ENCODE measurements around the gene GALNT10. TPM values are rescaled to one million over a fixed set of nuclear protein-coding genes. Genes with fewer than 3 reads are reported as not detected.

Gene GALNT10
- total RNA-seq, 1 donor from 2014 or later = 93.8 TPM

DNA sequence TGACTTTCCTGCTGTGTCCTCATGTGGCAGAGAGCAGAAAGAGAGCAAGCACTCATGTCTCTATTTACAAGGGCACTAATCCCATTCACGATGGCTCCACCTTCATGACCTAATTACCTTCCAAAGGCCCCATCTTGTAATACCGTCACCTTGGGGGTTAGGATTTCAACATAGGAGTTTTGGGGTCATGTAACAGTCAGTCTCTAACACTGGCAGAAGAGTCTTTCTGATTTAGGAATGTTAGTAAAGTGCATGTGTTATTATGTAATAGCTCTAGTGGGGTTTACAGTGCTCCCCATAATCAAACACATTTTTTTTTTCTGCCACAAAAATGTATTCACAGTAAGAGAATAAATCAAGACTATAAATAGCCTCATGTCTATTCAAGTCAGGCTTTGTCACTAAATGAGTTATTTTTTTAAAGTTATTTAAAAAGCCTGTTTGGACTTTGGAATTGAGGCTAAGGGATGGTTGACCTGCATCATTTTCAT lies 19.1 kb downstream of the GALNT10 start:
- H3K4me3 ChIP-seq = no peak overlapping the region
- TF ChIP-seq, protein P1, sequence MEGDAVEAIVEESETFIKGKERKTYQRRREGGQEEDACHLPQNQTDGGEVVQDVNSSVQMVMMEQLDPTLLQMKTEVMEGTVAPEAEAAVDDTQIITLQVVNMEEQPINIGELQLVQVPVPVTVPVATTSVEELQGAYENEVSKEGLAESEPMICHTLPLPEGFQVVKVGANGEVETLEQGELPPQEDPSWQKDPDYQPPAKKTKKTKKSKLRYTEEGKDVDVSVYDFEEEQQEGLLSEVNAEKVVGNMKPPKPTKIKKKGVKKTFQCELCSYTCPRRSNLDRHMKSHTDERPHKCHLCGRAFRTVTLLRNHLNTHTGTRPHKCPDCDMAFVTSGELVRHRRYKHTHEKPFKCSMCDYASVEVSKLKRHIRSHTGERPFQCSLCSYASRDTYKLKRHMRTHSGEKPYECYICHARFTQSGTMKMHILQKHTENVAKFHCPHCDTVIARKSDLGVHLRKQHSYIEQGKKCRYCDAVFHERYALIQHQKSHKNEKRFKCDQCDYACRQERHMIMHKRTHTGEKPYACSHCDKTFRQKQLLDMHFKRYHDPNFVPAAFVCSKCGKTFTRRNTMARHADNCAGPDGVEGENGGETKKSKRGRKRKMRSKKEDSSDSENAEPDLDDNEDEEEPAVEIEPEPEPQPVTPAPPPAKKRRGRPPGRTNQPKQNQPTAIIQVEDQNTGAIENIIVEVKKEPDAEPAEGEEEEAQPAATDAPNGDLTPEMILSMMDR (IDR thresholded peaks at IDR 0.05) = no peak
- H3K4me1 ChIP-seq = no peaks in the 10 kb centered on the region
- H3K27me3 ChIP-seq = no peaks in the 10 kb centered on the region
- intact Hi-C loops (cut with DNase I) = loop anchor here (10.0 kb wide), 1 partner anchor 195 kb away; no protein-coding TSS in a partner anchor
- no peaks in the 10 kb centered on the region for H3K9me3 ChIP-seq
- no peak overlapping the region for H3K27ac ChIP-seq
- H3K36me3 ChIP-seq = peaks cover 3% of the 10 kb centered on the region
- ATAC-seq = no peak
- DNase-seq = no peak

DNA sequence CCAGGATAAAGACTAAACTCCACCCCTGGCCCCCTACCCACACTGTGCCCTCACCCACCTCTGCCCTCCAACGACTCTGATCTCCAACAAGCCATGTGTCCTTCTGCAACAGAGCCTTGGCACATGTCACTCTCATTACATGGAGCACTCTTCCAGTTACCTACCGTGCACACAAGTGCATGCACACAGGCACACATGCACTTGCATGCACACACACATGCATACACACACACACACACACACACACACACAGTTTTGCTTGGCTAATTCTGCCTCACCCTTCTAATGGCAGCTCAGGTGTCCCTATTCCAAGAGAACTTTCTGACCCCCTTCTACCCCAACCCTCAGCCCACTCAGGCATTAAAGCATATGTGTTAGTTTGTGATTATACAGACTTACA lies 19.6 kb downstream of the GALNT10 start:
- ATAC-seq (no peak), DNase-seq (no peak)
- intact Hi-C loops (cut with DNase I) = no loop called here

DNA sequence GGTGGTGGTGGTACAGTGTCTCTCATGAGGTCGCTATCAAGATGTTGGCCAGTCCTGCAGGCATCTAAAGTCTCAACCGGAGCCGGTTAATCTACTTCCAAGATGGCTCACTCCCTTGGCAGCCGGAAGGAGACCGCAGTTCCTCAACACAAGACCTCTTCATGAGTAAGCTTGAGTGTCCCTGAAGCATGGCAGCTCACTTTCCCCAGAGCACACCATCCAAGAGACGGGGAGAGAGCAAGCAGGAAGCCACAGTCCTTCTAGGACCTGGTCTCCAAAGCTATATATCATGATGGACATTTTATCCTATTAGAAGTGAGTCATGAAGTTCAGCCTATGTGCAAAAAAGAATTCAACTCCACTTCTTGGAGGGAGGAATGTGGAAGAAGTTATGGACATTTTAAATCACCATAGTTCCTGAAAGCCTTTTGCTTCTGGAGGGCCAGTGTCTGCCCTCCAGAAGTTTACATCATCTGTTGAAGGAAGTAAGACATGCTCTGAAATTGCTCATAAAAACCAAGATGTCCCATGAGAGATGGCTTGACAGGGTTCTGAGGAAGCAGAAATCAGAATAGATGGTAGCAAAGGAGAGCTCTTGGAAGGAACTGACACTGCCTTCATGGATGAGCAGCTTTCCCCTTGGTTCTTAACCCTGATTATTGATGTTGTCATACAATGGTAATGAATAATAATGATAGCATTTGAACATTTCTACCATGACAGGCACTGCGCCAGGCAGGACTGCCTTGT lies 21.3 kb downstream of the GALNT10 start:
- H3K27me3 ChIP-seq = no peaks in the 10 kb centered on the region
- TF ChIP-seq, protein P1 (IDR thresholded peaks at IDR 0.05) = no peak
- no peaks in the 10 kb centered on the region for H3K9me3 ChIP-seq
- intact Hi-C loops (cut with DNase I) = no loop called here
- no peak for ATAC-seq
- H3K4me3 ChIP-seq = no peak overlapping the region
- no peak overlapping the region for H3K27ac ChIP-seq
- DNase-seq = no peak
- no peaks in the 10 kb centered on the region for H3K4me1 ChIP-seq
- no peaks in the 10 kb centered on the region for H3K36me3 ChIP-seq

More for the DNA sequence above, 19.6 kb downstream of the GALNT10 start:
- Histone ChIP-seq H3K9me3 (no peaks in the 10 kb centered on the region), H3K27ac (no peak overlapping the region), H3K27me3 (no peaks in the 10 kb centered on the region), H3K4me1 (no peaks in the 10 kb centered on the region), H3K36me3 (no peaks in the 10 kb centered on the region), H3K4me3 (no peak overlapping the region)
- TF ChIP-seq, protein P1 (IDR thresholded peaks at IDR 0.05) = no peak

DNA sequence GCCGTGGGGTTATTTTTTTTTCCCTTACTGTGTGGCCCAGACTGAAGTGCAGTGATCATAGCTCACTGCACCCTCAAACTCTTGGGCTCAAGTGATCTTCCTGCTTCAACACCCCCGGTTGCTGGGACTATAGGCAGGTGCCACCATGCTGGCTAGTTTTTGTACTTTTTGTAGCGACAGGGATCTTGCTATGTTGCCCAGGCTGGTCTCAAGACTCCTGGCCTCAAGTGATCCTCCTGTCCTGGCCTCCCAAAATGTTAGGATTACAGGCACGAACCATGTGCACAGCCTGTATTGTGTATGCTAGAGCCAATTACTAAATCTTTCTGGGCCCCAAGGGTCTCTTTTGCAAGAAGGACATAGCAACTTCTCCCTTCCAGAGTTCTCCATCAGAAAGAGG lies 23.1 kb downstream of the GALNT10 start:
- no peaks in the 10 kb centered on the region for H3K36me3 ChIP-seq
- no peak overlapping the region for H3K27ac ChIP-seq
- no peaks in the 10 kb centered on the region for H3K9me3 ChIP-seq
- H3K27me3 ChIP-seq = no peaks in the 10 kb centered on the region
- no peaks in the 10 kb centered on the region for H3K4me1 ChIP-seq
- TF ChIP-seq, protein P1 (IDR thresholded peaks at IDR 0.05) = no peak
- intact Hi-C loops (cut with DNase I) = no loop called here
- DNase-seq (no peak), ATAC-seq (no peak)
- H3K4me3 ChIP-seq = no peak overlapping the region

DNA sequence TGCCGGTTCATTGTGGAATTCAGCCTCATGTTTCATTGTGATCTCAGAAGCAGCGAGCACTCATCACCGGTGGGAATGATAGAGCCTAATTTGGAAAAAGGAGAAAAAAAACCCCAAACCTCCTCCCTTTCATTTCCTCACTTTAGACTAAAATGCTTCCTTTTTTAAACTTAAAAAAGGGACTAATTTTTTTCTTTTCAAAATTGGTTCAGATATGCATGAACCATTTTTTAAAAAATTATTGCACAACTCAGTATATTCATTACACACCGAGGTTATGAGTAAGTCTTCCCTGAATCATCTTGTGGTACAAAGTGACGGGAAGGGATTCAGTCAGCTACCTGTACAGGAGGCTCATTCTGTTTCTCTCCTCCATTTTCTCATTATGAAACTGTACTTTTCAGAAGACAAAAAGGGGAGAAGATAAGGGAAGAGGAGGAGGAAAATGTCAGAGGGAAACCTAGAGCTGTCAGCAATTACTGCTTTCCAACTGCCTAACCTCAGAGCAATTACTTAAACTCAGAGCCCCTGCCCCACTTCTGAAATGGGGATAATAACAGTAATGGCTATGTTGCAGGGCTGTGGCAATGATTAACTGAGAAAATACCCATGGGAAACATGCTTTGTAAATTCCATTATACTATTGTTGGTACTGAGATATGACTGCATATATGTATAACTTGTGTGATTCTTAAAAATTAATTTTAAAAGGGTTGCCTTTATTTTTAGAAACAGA lies 24.0 kb downstream of the GALNT10 start:
- Histone ChIP-seq H3K27me3 (no peaks in the 10 kb centered on the region), H3K9me3 (no peaks in the 10 kb centered on the region), H3K36me3 (no peaks in the 10 kb centered on the region), H3K4me1 (no peaks in the 10 kb centered on the region), H3K27ac (no peak overlapping the region), H3K4me3 (no peak overlapping the region)
- TF ChIP-seq, protein P1 (IDR thresholded peaks at IDR 0.05) = no peak
- ATAC-seq (no peak), DNase-seq (no peak)
- intact Hi-C loops (cut with DNase I) = no loop called here

Measured in upper lobe of right lung (tissue), 1 donor.